Measurements from ENCODE around the gene RAPGEF1.
A peak's percentile ranks its signal among the peaks of the same experiment; 100 is the strongest.

RAPGEF1 gene

DNA sequence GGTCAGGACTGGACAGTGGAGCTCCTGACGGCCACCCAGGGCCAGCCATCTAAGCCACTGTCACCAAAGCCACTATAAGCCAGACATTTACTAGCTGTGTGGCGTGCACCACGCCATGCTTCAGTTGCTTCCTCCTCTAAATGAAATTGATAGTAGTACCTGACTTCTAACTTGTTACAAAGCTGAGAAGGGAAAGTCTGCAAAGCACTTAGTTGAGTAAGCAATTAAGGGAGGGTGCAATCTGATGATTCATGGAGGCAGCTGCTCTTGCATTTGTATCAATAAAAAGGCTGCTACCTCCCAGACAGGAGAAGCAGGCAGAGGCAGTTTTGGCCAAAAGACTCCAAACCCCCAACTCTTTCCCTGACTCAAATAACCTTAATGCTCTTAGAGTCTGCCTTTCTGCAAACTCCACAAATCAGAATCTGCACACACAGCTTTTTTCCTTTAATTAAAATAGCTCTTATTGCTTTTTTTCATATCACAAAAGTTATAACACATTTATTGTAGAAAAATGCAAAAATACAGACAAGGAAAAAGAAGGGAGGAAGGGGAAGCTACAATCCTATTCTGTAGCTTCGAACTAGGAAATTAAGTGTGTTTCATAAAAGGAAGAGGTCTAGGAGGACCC, 19.3 kb upstream of the RAPGEF1 start (continued):
- TF ChIP-seq, protein P1, sequence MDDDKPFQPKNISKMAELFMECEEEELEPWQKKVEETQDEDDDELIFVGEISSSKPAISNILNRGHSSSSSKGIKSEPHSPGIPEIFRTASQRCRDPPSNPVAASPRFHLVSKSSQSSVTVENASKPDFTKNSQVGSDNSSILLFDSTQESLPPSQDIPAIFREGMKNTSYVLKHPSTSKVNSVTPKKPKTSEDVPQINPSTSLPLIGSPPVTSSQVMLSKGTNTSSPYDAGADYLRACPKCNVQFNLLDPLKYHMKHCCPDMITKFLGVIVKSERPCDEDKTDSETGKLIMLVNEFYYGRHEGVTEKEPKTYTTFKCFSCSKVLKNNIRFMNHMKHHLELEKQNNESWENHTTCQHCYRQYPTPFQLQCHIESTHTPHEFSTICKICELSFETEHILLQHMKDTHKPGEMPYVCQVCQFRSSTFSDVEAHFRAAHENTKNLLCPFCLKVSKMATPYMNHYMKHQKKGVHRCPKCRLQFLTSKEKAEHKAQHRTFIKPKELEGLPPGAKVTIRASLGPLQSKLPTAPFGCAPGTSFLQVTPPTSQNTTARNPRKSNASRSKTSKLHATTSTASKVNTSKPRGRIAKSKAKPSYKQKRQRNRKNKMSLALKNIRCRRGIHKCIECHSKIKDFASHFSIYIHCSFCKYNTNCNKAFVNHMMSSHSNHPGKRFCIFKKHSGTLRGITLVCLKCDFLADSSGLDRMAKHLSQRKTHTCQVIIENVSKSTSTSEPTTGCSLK (tag by site-specific recombination; IDR thresholded peaks at IDR 0.05) = no peak
- TF ChIP-seq ZNF610 (tag by site-specific recombination; IDR thresholded peaks at IDR 0.05; ENCODE audit: borderline replicate concordance) (no peak), ZNF311 (tag by site-specific recombination; IDR thresholded peaks at IDR 0.05; ENCODE audit: borderline replicate concordance) (no peak), PRDM1 (tag by site-specific recombination; IDR thresholded peaks at IDR 0.05) (peak; percentile 59; the same call in 1 of the 2 replicates)

DNA sequence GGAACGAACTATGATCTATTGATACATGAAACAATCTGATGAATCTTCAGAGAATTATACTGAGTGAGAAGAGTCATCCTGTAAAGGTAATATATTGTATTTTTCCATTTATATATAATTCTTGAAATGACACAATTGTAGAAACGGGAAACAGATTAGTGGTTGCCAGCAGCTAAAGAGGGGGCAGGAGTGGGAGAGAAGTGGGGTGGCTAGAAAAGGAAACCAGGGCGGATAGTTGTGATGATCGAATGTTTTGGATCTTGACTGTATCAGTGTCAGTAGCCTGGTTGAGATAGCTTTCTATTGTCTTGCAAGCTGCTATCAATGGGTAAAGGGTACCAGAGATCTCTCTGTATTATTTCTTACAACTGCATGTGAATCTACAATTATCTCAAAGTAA, 17.7 kb upstream of the RAPGEF1 start:
- no peaks in the 10 kb centered on the region for H3K36me3 ChIP-seq (ENCODE audit: control insufficient read depth in 2 of 2, insufficient read depth in 1 of 2, low read length in 2 of 2)
- CTCF ChIA-PET = interaction anchor here (0.6 to 14.1 kb wide), 22 partner anchors 9 to 511 kb away, joined by 3 to 148 read pairs (median 5); partner anchors contain the start of gene RAPGEF1
- no peak for TF ChIP-seq ZNF132 (tag by site-specific recombination; IDR thresholded peaks at IDR 0.05; ENCODE audit: borderline replicate concordance)
- H3K27ac ChIP-seq (ENCODE audit: extremely low read depth, low read depth, low read length) = no peak overlapping the region
- H3K9me3 ChIP-seq (ENCODE audit: control insufficient read depth, insufficient read depth, low read depth, low read length) = no peaks in the 10 kb centered on the region
- POLR2A ChIA-PET = interaction anchor here (0.6 to 0.7 kb wide), 4 partner anchors 12 to 530 kb away, joined by 3 to 9 read pairs (median 4); no protein-coding TSS in a partner anchor
- no peak overlapping the region for H3K4me3 ChIP-seq (ENCODE audit: low read depth, low read length)
- H3K4me1 ChIP-seq (ENCODE audit: control insufficient read depth, insufficient read depth, low read length) = no peaks in the 10 kb centered on the region

DNA sequence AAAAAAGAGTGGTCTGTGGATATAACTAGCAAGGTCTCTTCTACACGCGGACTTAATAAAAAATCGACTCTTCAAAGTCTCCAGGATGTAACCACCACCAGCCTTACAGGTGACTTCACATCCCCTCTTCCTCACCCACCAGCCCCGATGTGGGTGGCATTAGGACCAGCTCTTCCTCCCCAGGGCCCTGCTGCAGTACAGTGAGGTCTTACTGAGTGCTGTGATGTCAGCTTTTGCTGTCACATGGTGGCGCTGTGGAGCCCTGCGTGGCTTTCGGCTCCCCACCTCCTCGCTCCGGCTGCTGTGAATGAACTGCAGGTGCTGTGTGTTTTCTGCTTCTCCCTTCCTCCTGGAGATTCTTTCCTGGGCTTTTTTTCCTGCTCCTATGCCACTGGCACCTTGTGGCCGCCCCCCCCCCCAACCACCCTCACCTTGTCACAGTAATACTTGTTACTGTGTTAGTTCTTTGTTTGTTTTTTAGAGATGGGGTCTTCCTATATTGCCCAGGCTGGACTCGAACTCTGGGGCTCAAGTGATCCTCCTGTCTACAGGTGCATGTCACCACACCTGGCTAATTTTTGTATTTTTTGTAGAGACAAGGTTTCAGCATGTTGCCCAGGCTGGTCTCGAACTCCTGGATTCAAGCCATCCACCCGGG, 15.8 kb upstream of the RAPGEF1 start:
- Histone ChIP-seq H3K27ac (ENCODE audit: extremely low read depth, low read depth, low read length) (no peak overlapping the region), H3K4me1 (ENCODE audit: control insufficient read depth, insufficient read depth, low read length) (no peaks in the 10 kb centered on the region), H3K4me3 (ENCODE audit: low read depth, low read length) (no peak overlapping the region), H3K36me3 (ENCODE audit: control insufficient read depth in 2 of 2, insufficient read depth in 1 of 2, low read length in 2 of 2) (no peaks in the 10 kb centered on the region), H3K9me3 (ENCODE audit: control insufficient read depth, insufficient read depth, low read depth, low read length) (no peaks in the 10 kb centered on the region)
- ChIA-PET POLR2A (interaction anchor here (0.6 to 1.1 kb wide), 2 partner anchors 9 to 10 kb away, joined by 3 read pairs; no protein-coding TSS in a partner anchor), CTCF (interaction anchor here (0.6 to 2.9 kb wide), 41 partner anchors 9 to 1579 kb away, joined by 3 to 17 read pairs (median 3); no protein-coding TSS in a partner anchor)
- TF ChIP-seq ZNF239 (tag by site-specific recombination; IDR thresholded peaks at IDR 0.05) = no peak
- no peak for TF ChIP-seq ZNF302 (tag by site-specific recombination; IDR thresholded peaks at IDR 0.05; ENCODE audit: low read depth)
- TF ChIP-seq ZSCAN23 (tag by site-specific recombination; IDR thresholded peaks at IDR 0.05) = no peak
- TF ChIP-seq, protein P2, sequence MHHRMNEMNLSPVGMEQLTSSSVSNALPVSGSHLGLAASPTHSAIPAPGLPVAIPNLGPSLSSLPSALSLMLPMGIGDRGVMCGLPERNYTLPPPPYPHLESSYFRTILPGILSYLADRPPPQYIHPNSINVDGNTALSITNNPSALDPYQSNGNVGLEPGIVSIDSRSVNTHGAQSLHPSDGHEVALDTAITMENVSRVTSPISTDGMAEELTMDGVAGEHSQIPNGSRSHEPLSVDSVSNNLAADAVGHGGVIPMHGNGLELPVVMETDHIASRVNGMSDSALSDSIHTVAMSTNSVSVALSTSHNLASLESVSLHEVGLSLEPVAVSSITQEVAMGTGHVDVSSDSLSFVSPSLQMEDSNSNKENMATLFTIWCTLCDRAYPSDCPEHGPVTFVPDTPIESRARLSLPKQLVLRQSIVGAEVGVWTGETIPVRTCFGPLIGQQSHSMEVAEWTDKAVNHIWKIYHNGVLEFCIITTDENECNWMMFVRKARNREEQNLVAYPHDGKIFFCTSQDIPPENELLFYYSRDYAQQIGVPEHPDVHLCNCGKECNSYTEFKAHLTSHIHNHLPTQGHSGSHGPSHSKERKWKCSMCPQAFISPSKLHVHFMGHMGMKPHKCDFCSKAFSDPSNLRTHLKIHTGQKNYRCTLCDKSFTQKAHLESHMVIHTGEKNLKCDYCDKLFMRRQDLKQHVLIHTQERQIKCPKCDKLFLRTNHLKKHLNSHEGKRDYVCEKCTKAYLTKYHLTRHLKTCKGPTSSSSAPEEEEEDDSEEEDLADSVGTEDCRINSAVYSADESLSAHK (tag by site-specific recombination; IDR thresholded peaks at IDR 0.05) = no peak
- no peak for TF ChIP-seq ZNF223 (tag by site-specific recombination; IDR thresholded peaks at IDR 0.05)
- TF ChIP-seq ZFP41 (tag by site-specific recombination; IDR thresholded peaks at IDR 0.05; ENCODE audit: borderline replicate concordance) = no peak
- no peak for TF ChIP-seq ZNF274 (IDR thresholded peaks at IDR 0.05; ENCODE audit: low read length)
- TF ChIP-seq ZNF274 (tag by site-specific recombination; IDR thresholded peaks at IDR 0.05; ENCODE audit: borderline replicate concordance) = no peak
- TF ChIP-seq ZNF843 (tag by site-specific recombination; IDR thresholded peaks at IDR 0.05) = no peak
- TF ChIP-seq MEIS1 (CRISPR knock-in tag; IDR thresholded peaks at IDR 0.05; ENCODE audit: borderline replicate concordance) = no peak
- TF ChIP-seq FEZF1 (tag by site-specific recombination; IDR thresholded peaks at IDR 0.05) = no peak
- TF ChIP-seq, protein P3, sequence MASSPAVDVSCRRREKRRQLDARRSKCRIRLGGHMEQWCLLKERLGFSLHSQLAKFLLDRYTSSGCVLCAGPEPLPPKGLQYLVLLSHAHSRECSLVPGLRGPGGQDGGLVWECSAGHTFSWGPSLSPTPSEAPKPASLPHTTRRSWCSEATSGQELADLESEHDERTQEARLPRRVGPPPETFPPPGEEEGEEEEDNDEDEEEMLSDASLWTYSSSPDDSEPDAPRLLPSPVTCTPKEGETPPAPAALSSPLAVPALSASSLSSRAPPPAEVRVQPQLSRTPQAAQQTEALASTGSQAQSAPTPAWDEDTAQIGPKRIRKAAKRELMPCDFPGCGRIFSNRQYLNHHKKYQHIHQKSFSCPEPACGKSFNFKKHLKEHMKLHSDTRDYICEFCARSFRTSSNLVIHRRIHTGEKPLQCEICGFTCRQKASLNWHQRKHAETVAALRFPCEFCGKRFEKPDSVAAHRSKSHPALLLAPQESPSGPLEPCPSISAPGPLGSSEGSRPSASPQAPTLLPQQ (tag by site-specific recombination; IDR thresholded peaks at IDR 0.05) = no peak
- TF ChIP-seq KLF10 (tag by site-specific recombination; IDR thresholded peaks at IDR 0.05) = no peak
- TF ChIP-seq ZNF214 (tag by site-specific recombination; IDR thresholded peaks at IDR 0.05; ENCODE audit: borderline replicate concordance) = no peak
- TF ChIP-seq ZBTB17 (tag by site-specific recombination; IDR thresholded peaks at IDR 0.05) = 0 out of 2 replicates have a peak, but pooled peaks have one; percentile 15
- no peak for TF ChIP-seq HOXA7 (CRISPR knock-in tag; IDR thresholded peaks at IDR 0.05; ENCODE audit: borderline replicate concordance)
- no peak for TF ChIP-seq ZNF544 (tag by site-specific recombination; IDR thresholded peaks at IDR 0.05)
- no peak for TF ChIP-seq ZNF626 (tag by site-specific recombination; IDR thresholded peaks at IDR 0.05)
- TF ChIP-seq ZNF10 (tag by site-specific recombination; IDR thresholded peaks at IDR 0.05) = no peak
- no peak for TF ChIP-seq ZNF311 (tag by site-specific recombination; IDR thresholded peaks at IDR 0.05; ENCODE audit: borderline replicate concordance)
- TF ChIP-seq MYNN (tag by site-specific recombination; IDR thresholded peaks at IDR 0.05; ENCODE audit: borderline replicate concordance) = no peak
- no peak for TF ChIP-seq ZFP3 (tag by site-specific recombination; IDR thresholded peaks at IDR 0.05; ENCODE audit: low read depth)
